ENCODE results near the gene SMYD5.
"Not testable (repeated sequence)": the region's sequence is repeated elsewhere in the genome, so short reads cannot be mapped to it uniquely, and the experiment has no call there.

The SMYD5 gene

GRCh38 chr2:73214120-73215035 is at the start of gene SMYD5:
Gene SMYD5 (plus strand): TSS chr2:73214245. CDS start chr2:73214267, 22 bp downstream.
- DNase-seq (ENCODE audit: low spot score), result peak; percentile 92

- not testable (repeated sequence) for DNase-seq (ENCODE audit: low spot score)
Observed at GRCh38 chr2:73165978-73166377, 48.1 kb upstream of the SMYD5 start.

DNA sequence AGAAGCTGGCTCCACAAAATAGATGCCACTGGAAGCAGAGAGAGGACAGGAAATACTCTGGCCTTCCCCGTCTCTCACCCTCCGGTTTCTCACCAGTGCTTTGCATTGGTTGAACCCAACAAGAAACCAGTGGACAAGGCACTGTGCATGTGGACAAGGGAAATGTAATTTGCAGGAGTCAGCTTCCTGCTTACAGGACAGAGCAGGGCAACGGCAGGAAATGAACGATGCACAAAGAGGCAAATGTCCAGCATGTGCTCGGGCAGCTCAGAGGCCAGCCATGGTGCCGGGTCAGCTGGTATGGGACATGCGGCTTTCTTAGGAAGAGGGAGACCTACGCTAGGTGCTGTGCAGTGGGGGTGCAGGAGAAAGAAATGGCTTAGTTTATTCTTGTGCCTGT is 47.2 kb upstream of the SMYD5 start:
- not testable (repeated sequence) for DNase-seq (ENCODE audit: low spot score)

- not testable (repeated sequence) for DNase-seq (ENCODE audit: low spot score)
Observed at GRCh38 chr2:73168348-73168747, 45.7 kb upstream of the SMYD5 start.

GRCh38 chr2:73170341-73170740 is 43.7 kb upstream of the SMYD5 start:
- DNase-seq (ENCODE audit: low spot score), result not testable (repeated sequence)

GRCh38 chr2:73172963-73173362 is 41.1 kb upstream of the SMYD5 start:
- DNase-seq (ENCODE audit: low spot score), result no peak

DNA sequence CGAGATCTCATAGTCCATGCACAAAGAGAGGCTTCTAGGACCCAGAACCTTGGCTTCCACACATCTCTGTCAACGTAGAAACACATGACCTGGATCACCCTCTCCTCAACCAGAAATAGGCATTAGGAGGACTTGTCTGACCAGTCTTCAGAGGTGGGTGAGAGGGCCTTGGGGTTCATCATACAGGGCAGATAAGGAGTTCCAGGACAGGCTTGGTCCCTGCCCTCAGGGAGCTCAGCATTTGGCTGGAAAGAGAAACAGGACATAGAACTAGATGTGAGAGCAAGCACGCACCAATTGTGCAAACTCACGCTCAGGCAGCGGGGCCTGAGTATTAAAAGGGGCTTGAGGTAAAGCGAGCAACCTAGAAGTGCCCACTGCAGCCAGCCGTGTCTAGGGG is 40.3 kb upstream of the SMYD5 start:
- no peak for DNase-seq (ENCODE audit: low spot score)

DNA sequence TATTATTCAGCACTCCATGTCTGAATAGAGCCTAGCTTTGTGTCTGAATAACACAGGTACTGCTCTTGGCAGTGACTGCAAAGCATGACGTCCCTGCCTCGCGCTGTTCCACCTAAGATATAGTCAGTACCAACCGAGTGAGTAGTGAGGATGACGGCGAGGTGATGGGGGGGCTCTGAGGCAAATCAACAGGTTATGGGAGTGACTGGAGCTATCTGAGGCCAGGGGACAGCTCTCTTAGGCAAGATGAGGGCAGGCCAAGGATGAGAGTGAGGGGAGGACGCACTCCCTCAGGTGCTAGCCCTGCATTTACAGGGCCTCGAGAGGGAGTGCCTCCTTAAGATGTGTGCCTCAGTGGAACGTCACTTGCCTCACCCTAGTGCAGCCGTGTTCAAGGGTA is 39.8 kb upstream of the SMYD5 start:
- no peak for DNase-seq (ENCODE audit: low spot score)

- no peak for DNase-seq (ENCODE audit: low spot score)
Observed at GRCh38 chr2:73174941-73175662, 38.9 kb upstream of the SMYD5 start.

DNA sequence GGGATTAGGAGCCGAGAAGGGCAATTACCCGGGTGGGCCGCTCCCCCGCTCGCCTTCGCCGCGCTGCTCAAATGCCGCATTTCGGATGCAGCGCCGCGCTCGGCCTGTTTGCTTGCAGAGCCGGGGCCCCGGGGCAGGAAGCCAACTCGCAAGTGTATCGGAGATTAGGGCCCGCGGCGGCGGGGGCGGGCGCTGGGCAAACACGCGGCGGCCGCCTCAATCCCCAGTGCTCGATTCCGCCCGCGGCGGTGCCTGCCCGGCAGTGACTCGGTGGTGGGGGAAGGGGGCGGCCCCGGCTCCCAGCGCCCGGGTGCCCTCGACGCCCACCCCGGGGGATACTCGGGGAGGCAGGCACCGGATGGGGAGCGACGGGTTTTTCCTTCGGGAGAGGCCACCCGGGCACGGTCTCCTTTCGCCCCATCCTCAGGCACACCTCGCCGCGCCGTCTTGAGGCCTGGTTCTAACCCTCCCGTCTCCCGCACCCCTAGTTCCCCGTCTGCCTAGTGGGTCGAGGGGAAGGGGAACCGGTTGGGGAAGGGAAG is 38.3 kb upstream of the SMYD5 start:
- peak; percentile 59 for DNase-seq (ENCODE audit: low spot score)

DNA sequence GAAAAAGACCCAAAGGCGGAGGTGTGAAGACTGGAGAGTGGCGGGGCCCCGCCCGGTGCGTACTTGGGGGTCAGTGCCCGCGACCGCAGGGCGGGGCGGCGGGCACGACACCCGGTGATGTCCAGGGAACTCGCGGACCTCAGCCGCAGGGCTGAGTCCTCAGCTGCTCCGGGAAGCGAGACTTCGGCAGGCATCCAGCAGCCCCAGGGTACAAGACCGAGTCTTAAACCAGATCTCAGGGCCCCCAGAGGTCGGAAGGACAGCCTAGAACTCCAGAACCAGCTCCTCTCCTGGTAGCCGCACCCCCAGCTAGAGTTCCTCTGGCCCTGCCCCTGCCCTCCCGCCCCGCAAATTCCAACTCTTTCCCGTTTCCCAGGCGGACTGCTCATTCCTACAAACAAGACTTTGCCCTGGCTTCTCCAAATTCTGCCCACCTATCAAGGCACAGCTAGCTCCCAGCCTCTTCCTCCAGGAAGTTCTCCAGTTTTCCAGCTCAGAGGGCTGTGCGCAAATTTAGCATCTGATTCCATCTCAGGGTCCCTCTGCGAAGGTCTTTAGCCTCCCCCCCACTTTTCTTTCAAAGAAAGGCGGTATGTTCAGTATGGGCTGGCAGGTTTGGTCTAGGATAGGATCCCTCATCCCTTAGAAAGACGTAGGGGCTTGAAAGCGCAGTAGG is 37.7 kb upstream of the SMYD5 start:
- no peak for DNase-seq (ENCODE audit: low spot score)

- peak; percentile 86 for DNase-seq (ENCODE audit: low spot score)
Observed at GRCh38 chr2:73176881-73177644, 37.0 kb upstream of the SMYD5 start.

- DNase-seq (ENCODE audit: low spot score), result no peak
Observed at GRCh38 chr2:73177645-73178255, 36.3 kb upstream of the SMYD5 start.

DNA sequence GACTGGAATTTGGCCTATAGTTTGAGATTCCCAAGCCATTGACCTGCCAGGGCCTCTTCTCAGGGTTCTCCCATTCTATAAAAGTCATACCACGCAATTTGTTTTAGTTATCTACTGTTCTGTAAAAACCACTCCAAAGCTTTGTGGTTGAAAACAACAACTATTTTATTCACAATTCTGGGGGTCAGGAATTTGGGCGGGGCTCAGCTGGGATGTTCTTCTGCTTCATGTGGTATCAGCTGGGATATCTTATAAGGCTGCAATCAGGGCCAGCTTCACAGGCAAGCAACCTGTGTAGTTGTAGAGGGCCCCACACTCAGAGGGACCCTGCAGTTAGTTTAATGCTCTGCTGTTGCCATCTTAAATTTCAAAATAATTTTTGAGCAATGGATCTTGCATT is 28.1 kb upstream of the SMYD5 start:
- no peak for DNase-seq (ENCODE audit: low spot score)

- DNase-seq (ENCODE audit: low spot score), result no peak
Observed at GRCh38 chr2:73187549-73187948, 26.5 kb upstream of the SMYD5 start.

DNA sequence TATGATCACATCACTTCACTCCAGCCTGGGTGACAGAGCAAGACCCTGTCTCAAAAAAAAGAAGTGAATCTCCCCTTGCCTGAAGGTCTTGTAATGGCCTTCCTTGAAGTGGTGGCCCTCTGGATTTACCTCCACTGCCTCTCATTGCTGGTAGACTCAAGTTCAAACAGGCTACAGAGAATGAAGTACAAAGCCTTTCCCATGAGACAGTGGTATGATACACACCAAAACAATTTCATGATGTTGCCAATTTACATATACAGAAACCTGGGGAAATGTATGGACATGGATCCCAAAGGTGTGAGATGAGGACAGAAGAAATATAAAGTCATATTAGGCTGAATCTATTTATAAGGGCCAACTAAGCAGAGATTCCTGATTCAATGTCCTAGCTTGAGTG is 16.5 kb upstream of the SMYD5 start:
- no peak for DNase-seq (ENCODE audit: low spot score)

- not testable (repeated sequence) for DNase-seq (ENCODE audit: low spot score)
Observed at GRCh38 chr2:73200281-73200680, 13.8 kb upstream of the SMYD5 start.

DNA sequence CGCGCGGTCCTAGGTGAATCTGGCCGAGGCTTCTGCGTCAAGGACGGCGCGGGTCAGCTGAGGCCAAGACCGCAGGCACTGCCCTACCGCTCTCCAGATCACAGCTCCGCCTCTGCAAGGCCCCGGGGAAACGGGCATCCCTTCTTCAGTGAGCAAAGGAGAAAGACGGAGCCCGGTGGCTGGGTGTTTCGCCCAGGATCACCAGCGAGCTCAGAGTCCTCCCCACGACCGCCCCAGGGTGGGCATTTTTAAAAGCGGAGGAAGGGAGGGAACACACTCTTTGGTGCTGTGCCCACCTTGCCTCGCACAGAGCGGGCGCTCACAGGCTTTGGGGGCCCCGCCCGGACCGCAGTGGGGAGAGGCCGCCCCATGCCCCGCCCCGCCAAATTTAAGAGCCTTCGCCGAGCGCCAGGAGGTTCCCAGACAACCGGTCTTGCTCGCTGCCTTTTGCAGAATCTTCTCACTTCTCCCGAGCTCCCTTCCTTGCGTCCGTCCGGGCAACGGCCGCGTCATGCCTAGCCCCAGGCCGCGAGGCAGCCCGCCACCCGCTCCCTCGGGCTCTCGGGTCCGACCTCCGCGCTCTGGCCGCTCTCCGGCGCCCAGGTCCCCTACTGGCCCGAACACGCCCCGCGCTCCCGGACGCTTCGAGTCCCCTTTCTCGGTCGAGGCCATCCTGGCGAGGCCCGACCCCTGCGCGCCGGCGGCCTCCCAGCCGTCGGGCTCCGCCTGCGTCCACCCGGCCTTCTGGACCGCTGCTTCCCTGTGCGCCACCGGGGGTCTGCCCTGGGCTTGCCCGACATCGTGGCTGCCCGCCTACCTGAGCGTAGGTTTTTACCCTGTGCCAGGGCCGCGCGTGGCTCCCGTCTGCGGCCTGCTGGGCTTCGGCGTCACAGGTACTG is 11.6 kb upstream of the SMYD5 start, which contains the start of gene NOTO:
NOTO (plus strand) TSS at position 419 of the 899 bp plus-strand sequence; CDS start at position 512, 93 bp downstream.
- DNase-seq (ENCODE audit: low spot score), result no peak

DNA sequence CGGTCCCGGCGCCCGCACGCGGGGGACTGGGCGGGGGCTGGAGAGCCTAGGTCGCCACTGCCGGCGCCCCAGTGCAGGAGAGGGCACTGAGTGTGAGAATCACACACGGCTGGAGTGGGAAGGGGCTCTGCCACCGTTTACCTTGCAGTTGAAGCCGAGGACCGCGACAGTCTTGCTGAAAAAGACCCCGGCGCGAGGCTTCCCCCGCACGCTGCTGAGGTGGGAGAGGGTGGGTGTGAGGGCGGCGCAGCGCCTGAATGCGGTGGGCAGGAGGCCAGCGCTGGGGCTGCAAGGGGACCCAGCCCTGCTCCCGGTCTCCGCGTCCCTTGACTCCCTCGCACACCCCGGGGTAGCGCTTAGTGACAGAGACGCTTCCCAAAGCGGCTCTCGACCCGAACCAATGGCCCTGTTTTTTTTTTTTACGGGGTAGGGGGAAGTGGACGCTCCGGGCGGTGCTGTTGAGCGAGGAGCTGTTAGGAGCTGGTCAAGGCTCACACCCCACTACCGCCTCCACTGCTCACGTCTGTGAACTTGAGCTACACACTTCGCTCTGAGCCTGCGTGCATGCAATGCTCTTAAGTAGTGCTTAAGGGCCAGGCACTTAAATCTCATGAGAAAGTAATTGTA is 10.9 kb upstream of the SMYD5 start:
- no peak for DNase-seq (ENCODE audit: low spot score)
